ENCODE measurements around the gene SRMS. TPM values are rescaled to one million over a fixed set of nuclear protein-coding genes. Genes with fewer than 3 reads are reported as not detected.
A peak's percentile ranks its signal among the peaks of the same experiment; 100 is the strongest.

Gene SRMS
- total RNA-seq, 1 experiment from 2014 or later, result 0.79 TPM

GRCh38 chr20:63497946-63498935, 49.3 kb downstream of the SRMS start:
- no peak overlapping the region for H3K9ac ChIP-seq (ENCODE audit: extremely low read depth, insufficient read length, low read length)
- H4K8ac ChIP-seq (replicated peaks; ENCODE audit: insufficient read length, low read depth, low read length), result no peak overlapping the region
- no peaks in the 10 kb centered on the region for H3K79me2 ChIP-seq (ENCODE audit: insufficient read depth, low read length)
- WGBS (ENCODE audit: extremely low coverage, insufficient read length, low lambda C conversion rate), result no CpG with 5 or more reads among the region's 60 CpGs
- peaks cover 4% of the 10 kb centered on the region; the same call in 1 of the 2 replicates for H3K27me3 ChIP-seq (ENCODE audit: insufficient read depth, low read length)
- H2BK15ac ChIP-seq (ENCODE audit: low read depth, low read length), result no peak overlapping the region
- no peak overlapping the region for H3K23ac ChIP-seq (ENCODE audit: insufficient read length, low read depth, low read length)
- no peak overlapping the region for H2BK5ac ChIP-seq (ENCODE audit: insufficient read length, low read length)
- peak overlapping the region; percentile 27 for H3K4me2 ChIP-seq (ENCODE audit: insufficient read depth, insufficient read length, low read length)
- no peak overlapping the region for H3K27ac ChIP-seq (ENCODE audit: insufficient read length, low read depth, low read length)
- Mint-ChIP-seq H3K4me1 (peaks cover 4 to 10% of the 10 kb centered on the region in 2 experiments; a peak in 3 of 4 replicates), H3K4me3 (peak overlapping the region; percentile 47 to 76), H3K9me3 (no peaks in the 10 kb centered on the region), H3K36me3 (ENCODE audit: insufficient read depth in 1 of 3, low read depth in 3 of 3) (peaks cover 0 to 6% (median under 1%) of the 10 kb centered on the region in 3 experiments; a peak in 2 of 7 replicates), H3K27ac (no peak overlapping the region), H3K27me3 (ENCODE audit: low read depth) (peaks cover 46% of the 10 kb centered on the region)
- H3K4ac ChIP-seq (ENCODE audit: low read depth, low read length), result no peak overlapping the region
- no peaks in the 10 kb centered on the region for H3K4me1 ChIP-seq (ENCODE audit: insufficient read depth, low read length)
- no peak overlapping the region for H3T11ph ChIP-seq (ENCODE audit: low read length)
- no peak overlapping the region for H4K5ac ChIP-seq (ENCODE audit: insufficient read length, low read depth, low read length)
- peaks cover 2% of the 10 kb centered on the region for H4K20me1 ChIP-seq (ENCODE audit: control insufficient read depth, insufficient read depth, insufficient read length)
- H3K9me3 ChIP-seq (ENCODE audit: control insufficient read depth, low read depth, low read length), result no peaks in the 10 kb centered on the region
- no peak for TF ChIP-seq CTCF (conservative IDR thresholded peaks at IDR 0.05)
- DNase-seq, result peak; percentile 53
- peaks cover 5% of the 10 kb centered on the region for H3K23me2 ChIP-seq (ENCODE audit: insufficient read length, low read depth, low read length, poor library complexity, severe bottlenecking)
- no peaks in the 10 kb centered on the region for H3K79me1 ChIP-seq (ENCODE audit: insufficient read depth, low read depth, low read length, poor library complexity, severe bottlenecking)
- no peak overlapping the region for H3K14ac ChIP-seq (ENCODE audit: insufficient read depth, low read length)
- no peak overlapping the region for H4K91ac ChIP-seq (ENCODE audit: insufficient read length, low read depth, low read length)
- H2BK12ac ChIP-seq (ENCODE audit: insufficient read length, low read depth, low read length), result no peak overlapping the region
- no peak overlapping the region for H3K56ac ChIP-seq (ENCODE audit: insufficient read length, low read depth, low read length)
- H2BK120ac ChIP-seq (ENCODE audit: low read depth, low read length, poor library complexity, severe bottlenecking), result no peak overlapping the region
- H2AFZ ChIP-seq (ENCODE audit: low read length), result no peak overlapping the region
- no peak overlapping the region for H3K18ac ChIP-seq (ENCODE audit: insufficient read length, low read depth, low read length)
- H2AK5ac ChIP-seq (ENCODE audit: insufficient read length, low read length), result no peak overlapping the region
- H2BK20ac ChIP-seq (ENCODE audit: low read depth, low read length, poor library complexity, severe bottlenecking), result no peak overlapping the region

All from H9 (cell line).